Lung (tissue), 12 donors: ENCODE results near the gene FRAS1. TPM values are rescaled to one million over a fixed set of nuclear protein-coding genes. Genes with fewer than 3 reads are reported as not detected.

Experiments used
- ATAC-seq: fragments of 200-7000 bp; cut with Tn5 transposase; one replicate; pipeline ENCODE4 v1.9.1; 2020; ENCODE audit warnings: moderate number of reproducible peaks; ENCODE audit not compliant: insufficient read depth, low FRiP score
- DNase-seq, 3 donors: peaks; one replicate each; pipeline ENCODE4 v3.0.0-alpha.2; 2013 to 2017
- H3K27ac ChIP-seq, 2 donors: one replicate each; pipeline ENCODE4 v1.5.1; 2013; ENCODE audit warnings: mild to moderate bottlenecking in 2 of 2, moderate library complexity in 2 of 2, control low read depth in 1 of 2, inconsistent platforms in 1 of 2, low read depth in 1 of 2, low read length in 1 of 2
- H3K27me3 ChIP-seq, 3 donors: one replicate each; pipeline ENCODE4 v1.5.1; 2013; ENCODE audit warnings: low read length in 2 of 3; ENCODE audit not compliant: control insufficient read depth in 3 of 3, insufficient read depth in 3 of 3
- H3K36me3 ChIP-seq, 4 donors: one replicate each; pipeline ENCODE4 v1.5.1; 2013; ENCODE audit warnings: low read length in 4 of 4, mild to moderate bottlenecking in 1 of 4, moderate library complexity in 1 of 4; ENCODE audit not compliant: control insufficient read depth in 4 of 4, insufficient read depth in 4 of 4
- H3K4me1 ChIP-seq, 5 donors: one replicate each; pipeline ENCODE4 v1.5.1; 2013; ENCODE audit warnings: low read length in 5 of 5, mild to moderate bottlenecking in 2 of 5, moderate library complexity in 1 of 5; ENCODE audit not compliant: control insufficient read depth in 5 of 5, insufficient read depth in 5 of 5
- H3K4me3 ChIP-seq: one replicate; pipeline ENCODE4 v1.5.1; 2013; ENCODE audit warnings: mild to moderate bottlenecking, control low read depth, moderate library complexity
- H3K9ac ChIP-seq, 2 donors: one replicate each; pipeline ENCODE4 v1.5.1; 2013; ENCODE audit warnings: low read length in 2 of 2, control low read depth in 1 of 2; ENCODE audit not compliant: insufficient read depth in 1 of 2
- H3K9me3 ChIP-seq, 4 donors: one replicate each; pipeline ENCODE4 v1.5.1; 2013; ENCODE audit warnings: low read length in 3 of 4, mild to moderate bottlenecking in 1 of 4, moderate library complexity in 1 of 4; ENCODE audit not compliant: control insufficient read depth in 4 of 4, insufficient read depth in 3 of 4
- CTCF ChIP-seq: IDR thresholded peaks from 2 replicates; pipeline ENCODE4 v1.5.1; 2012; ENCODE audit warnings: mild to moderate bottlenecking; ENCODE audit errors: control extremely low read depth, extremely low read depth
- WGBS, 2 donors: extraction: QIAGEN DNeasy Blood & Tissue Kit; methylation state at CpG; one replicate each; pipeline ENCODE4 v1.1.7; 2013; 5-methylcytosine and 5-hydroxymethylcytosine counted together
- polyA plus RNA-seq, 2 donors: library from polyadenylated mRNA; stranded (reverse); fragments of 200-250 nt; gene quantifications; one replicate each; pipeline ENCODE4 v1.2.1, GENCODE V29; 2013
- total RNA-seq, 2 donors: library from RNA; depleted of rRNA in 1 of 2; stranded (reverse); fragments of >200 nt in 1 of 2; gene quantifications; one replicate each; pipeline ENCODE4 v1.2.1, GENCODE V29; 2014 to 2021
- donor health status: control.
- donor health status: control.
- donor health status: Bipolar disorder and iron deficiency.
- donor health status: healthy.
- donor health status: DM: yes; HTN: yes; CAD: no.

The FRAS1 gene
- total and polyA plus RNA-seq, 4 donors: 0.45 to 53.8 (median 6.9) TPM

GRCh38 chr4:78308517-78308916, 251.4 kb downstream of the FRAS1 start:
- H3K4me1 ChIP-seq: peaks cover 0 to 5% (median 0%) of the 10 kb centered on the region in 5 donors
- ATAC-seq (no peak), DNase-seq (peak in 1 of 3 donors; percentile 49)
- H3K27ac ChIP-seq: no peak overlapping the region
- no peaks in the 10 kb centered on the region for H3K27me3 ChIP-seq
- H3K4me3 ChIP-seq: no peak overlapping the region
- peaks cover 0 to 3% (median 0%) of the 10 kb centered on the region in 4 donors for H3K36me3 ChIP-seq
- H3K9ac ChIP-seq: no peak overlapping the region
- no peaks in the 10 kb centered on the region for H3K9me3 ChIP-seq
- WGBS, 2 donors: 68 to 79% methylated on average over 4 of the region's 4 CpGs
- no peak for TF ChIP-seq CTCF

- Histone ChIP-seq H3K27me3 (no peaks in the 10 kb centered on the region), H3K9ac (no peak overlapping the region), H3K4me3 (no peak overlapping the region), H3K9me3 (no peaks in the 10 kb centered on the region), H3K36me3 (peaks cover 0 to 3% (median 0%) of the 10 kb centered on the region in 4 donors), H3K27ac (no peak overlapping the region), H3K4me1 (peaks cover 0 to 5% (median 0%) of the 10 kb centered on the region in 5 donors)
- DNase-seq (no peak), ATAC-seq (no peak)
- 95 to 100% methylated on average over 2 of the region's 2 CpGs for WGBS, 2 donors
- no peak for TF ChIP-seq CTCF
Observed at GRCh38 chr4:78309352-78309751, 252.2 kb downstream of the FRAS1 start.

GRCh38 chr4:78310007-78310739, 253.1 kb downstream of the FRAS1 start:
- Histone ChIP-seq H3K27ac (no peak overlapping the region), H3K4me3 (no peak overlapping the region), H3K36me3 (peaks cover 0 to 3% (median 0%) of the 10 kb centered on the region in 4 donors), H3K9ac (no peak overlapping the region), H3K27me3 (no peaks in the 10 kb centered on the region), H3K9me3 (no peaks in the 10 kb centered on the region), H3K4me1 (peaks cover 0 to 5% (median 0%) of the 10 kb centered on the region in 5 donors)
- ATAC-seq: no peak
- 85% methylated on average over 6 of the region's 6 CpGs for WGBS, 2 donors
- TF ChIP-seq CTCF: no peak
- no peak for DNase-seq

GRCh38 chr4:78310740-78311115, 253.6 kb downstream of the FRAS1 start:
- Histone ChIP-seq H3K4me1 (peaks cover 0 to 5% (median 0%) of the 10 kb centered on the region in 5 donors), H3K9me3 (no peaks in the 10 kb centered on the region), H3K4me3 (no peak overlapping the region), H3K27me3 (no peaks in the 10 kb centered on the region), H3K36me3 (peaks cover 0 to 6% (median 2%) of the 10 kb centered on the region in 4 donors), H3K27ac (no peak overlapping the region), H3K9ac (no peak overlapping the region)
- WGBS, 2 donors: 71 to 75% methylated on average over 6 of the region's 6 CpGs
- ATAC-seq: no peak
- peak in 2 of 3 donors; percentile 66 to 85 for DNase-seq
- no peak for TF ChIP-seq CTCF
